Measurements from ENCODE around the gene IL1A. TPM values are rescaled to one million over a fixed set of nuclear protein-coding genes. Genes with fewer than 3 reads are reported as not detected.

IL1A gene
- total and polyA plus RNA-seq, 10 of the 15 experiments (the other 5 are each of a cell fraction or from before 2014, with no cell fraction given): 0.10 to 8.7 (median 6.9) TPM

DNA sequence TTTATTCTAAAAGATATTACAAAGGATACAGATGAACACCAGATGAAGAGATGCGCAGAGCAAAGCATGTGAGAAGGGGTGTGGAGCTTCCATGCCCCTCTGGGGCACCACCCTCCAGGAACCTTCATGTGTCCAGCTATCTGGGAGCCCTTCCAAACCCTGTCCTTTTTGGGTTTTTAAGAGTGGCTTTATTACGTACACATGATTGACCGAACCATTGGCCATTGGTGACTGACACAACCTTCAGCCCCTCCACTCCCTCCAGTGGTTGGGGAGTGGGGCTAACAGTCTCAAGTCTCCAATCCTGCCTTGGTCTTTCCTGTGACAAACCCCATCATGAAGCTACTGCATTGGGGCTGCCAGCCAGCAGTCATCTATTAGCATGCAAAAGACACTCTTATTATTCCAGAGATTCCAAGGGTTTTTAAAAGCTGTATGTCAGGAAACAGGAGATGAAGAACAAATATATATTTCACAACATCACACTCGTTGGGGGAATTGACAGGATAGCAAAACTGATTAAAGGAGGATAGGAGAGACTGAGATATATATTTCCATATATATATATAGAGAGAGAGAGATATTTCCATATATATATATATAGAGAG lies 32.9 kb upstream of the IL1A start:
- Histone ChIP-seq H3K9me3 (replicated peaks; ENCODE audit: control insufficient read depth, insufficient read depth, low read length) (no peaks in the 10 kb centered on the region), H3K9ac (ENCODE audit: control insufficient read depth, insufficient read depth, low read length) (no peak overlapping the region), H3K4me2 (ENCODE audit: control insufficient read depth, insufficient read depth) (no peak overlapping the region), H3K4me1 (ENCODE audit: control insufficient read depth, insufficient read depth, low read length) (peaks cover 12% of the 10 kb centered on the region), H4K20me1 (ENCODE audit: control insufficient read depth, insufficient read depth) (no peaks in the 10 kb centered on the region), H3K4me3 (no peak overlapping the region), H3K79me2 (ENCODE audit: control insufficient read depth, insufficient read depth, low read length) (no peaks in the 10 kb centered on the region), H3K27me3 (replicated peaks in 1 of 2; ENCODE audit: control insufficient read depth in 2 of 2, insufficient read depth in 2 of 2, low read length in 1 of 2) (no peaks in the 10 kb centered on the region), H2AFZ (ENCODE audit: control insufficient read depth, low read depth, low read length) (no peak overlapping the region), H3K36me3 (ENCODE audit: control insufficient read depth in 2 of 2, insufficient read depth in 2 of 2, low read length in 1 of 2) (no peaks in the 10 kb centered on the region), H3K27ac (ENCODE audit: control insufficient read depth, insufficient read depth) (no peak overlapping the region)
- FAIRE-seq: no peak
- ChIA-PET CTCF (interaction anchor here (0.6 to 1.5 kb wide), 4 partner anchors 11 to 68 kb away, joined by 3 to 7 read pairs (median 4); no protein-coding TSS in a partner anchor), POLR2A (interaction anchor here (0.8 to 1.5 kb wide), 4 partner anchors 19 to 61 kb away, joined by 3 to 5 read pairs (median 4); partner anchors contain the start of gene IL1B), SMC1A (ENCODE audit: uncharacterized antibody, unreplicated experiment) (interaction anchor here (1.1 to 1.9 kb wide), 4 partner anchors 21 to 68 kb away, joined by 3 to 7 read pairs (median 4); no protein-coding TSS in a partner anchor), RAD21 (ENCODE audit: unreplicated experiment) (interaction anchor here (1.0 kb wide), 1 partner anchor 125 kb away, joined by 3 read pairs; no protein-coding TSS in a partner anchor)
- BruUV-seq (replicated peaks): no TSS peak
- 72% methylated on average over 4 of the region's 4 CpGs for WGBS (ENCODE audit: insufficient coverage, insufficient replicate concordance, low lambda C conversion rate, missing lambda C conversion rate)
- no peak for DNase-seq (ENCODE audit: low read depth, low spot score)
- no peak for ATAC-seq
- in situ Hi-C loops (cut with MboI) (no loop called here), intact Hi-C loops (cut with micrococcal nuclease; ENCODE audit: unreplicated experiment) (no loop called here)
- no peak for TF ChIP-seq ETV6 (conservative IDR thresholded peaks at IDR 0.05 in 1 of 2, IDR thresholded peaks at IDR 0.05 in 1 of 2; ENCODE audit: borderline replicate concordance in 1 of 2, low read depth in 1 of 2)
- TF ChIP-seq, protein P1, sequence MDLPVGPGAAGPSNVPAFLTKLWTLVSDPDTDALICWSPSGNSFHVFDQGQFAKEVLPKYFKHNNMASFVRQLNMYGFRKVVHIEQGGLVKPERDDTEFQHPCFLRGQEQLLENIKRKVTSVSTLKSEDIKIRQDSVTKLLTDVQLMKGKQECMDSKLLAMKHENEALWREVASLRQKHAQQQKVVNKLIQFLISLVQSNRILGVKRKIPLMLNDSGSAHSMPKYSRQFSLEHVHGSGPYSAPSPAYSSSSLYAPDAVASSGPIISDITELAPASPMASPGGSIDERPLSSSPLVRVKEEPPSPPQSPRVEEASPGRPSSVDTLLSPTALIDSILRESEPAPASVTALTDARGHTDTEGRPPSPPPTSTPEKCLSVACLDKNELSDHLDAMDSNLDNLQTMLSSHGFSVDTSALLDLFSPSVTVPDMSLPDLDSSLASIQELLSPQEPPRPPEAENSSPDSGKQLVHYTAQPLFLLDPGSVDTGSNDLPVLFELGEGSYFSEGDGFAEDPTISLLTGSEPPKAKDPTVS (IDR thresholded peaks at IDR 0.05; ENCODE audit: low read depth, low read length): no peak
- TF ChIP-seq PAX5 (IDR thresholded peaks at IDR 0.05; ENCODE audit: borderline replicate concordance, low read depth, low read length): no peak
- no peak for TF ChIP-seq CHD4 (IDR thresholded peaks at IDR 0.05)
- TF ChIP-seq IKZF2 (IDR thresholded peaks at IDR 0.05): no peak
- TF ChIP-seq ATF3 (IDR thresholded peaks at IDR 0.05; ENCODE audit: borderline replicate concordance, extremely low read depth, low read depth, low read length): no peak
- no peak for TF ChIP-seq MXI1 (IDR thresholded peaks at IDR 0.05; ENCODE audit: low read depth, low read length)
- TF ChIP-seq, protein P2, sequence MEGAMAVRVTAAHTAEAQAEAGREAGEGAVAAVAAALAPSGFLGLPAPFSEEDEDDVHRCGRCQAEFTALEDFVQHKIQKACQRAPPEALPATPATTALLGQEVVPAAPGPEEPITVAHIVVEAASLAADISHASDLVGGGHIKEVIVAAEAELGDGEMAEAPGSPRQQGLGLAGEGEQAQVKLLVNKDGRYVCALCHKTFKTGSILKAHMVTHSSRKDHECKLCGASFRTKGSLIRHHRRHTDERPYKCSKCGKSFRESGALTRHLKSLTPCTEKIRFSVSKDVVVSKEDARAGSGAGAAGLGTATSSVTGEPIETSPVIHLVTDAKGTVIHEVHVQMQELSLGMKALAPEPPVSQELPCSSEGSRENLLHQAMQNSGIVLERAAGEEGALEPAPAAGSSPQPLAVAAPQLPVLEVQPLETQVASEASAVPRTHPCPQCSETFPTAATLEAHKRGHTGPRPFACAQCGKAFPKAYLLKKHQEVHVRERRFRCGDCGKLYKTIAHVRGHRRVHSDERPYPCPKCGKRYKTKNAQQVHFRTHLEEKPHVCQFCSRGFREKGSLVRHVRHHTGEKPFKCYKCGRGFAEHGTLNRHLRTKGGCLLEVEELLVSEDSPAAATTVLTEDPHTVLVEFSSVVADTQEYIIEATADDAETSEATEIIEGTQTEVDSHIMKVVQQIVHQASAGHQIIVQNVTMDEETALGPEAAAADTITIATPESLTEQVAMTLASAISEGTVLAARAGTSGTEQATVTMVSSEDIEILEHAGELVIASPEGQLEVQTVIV (IDR thresholded peaks at IDR 0.05; ENCODE audit: borderline replicate concordance, partially characterized antibody): no peak
- TF ChIP-seq SMAD1 (IDR thresholded peaks at IDR 0.05; ENCODE audit: low read depth, partially characterized antibody): no peak
- no peak for TF ChIP-seq ZNF24 (IDR thresholded peaks at IDR 0.05)
- TF ChIP-seq, protein P3, sequence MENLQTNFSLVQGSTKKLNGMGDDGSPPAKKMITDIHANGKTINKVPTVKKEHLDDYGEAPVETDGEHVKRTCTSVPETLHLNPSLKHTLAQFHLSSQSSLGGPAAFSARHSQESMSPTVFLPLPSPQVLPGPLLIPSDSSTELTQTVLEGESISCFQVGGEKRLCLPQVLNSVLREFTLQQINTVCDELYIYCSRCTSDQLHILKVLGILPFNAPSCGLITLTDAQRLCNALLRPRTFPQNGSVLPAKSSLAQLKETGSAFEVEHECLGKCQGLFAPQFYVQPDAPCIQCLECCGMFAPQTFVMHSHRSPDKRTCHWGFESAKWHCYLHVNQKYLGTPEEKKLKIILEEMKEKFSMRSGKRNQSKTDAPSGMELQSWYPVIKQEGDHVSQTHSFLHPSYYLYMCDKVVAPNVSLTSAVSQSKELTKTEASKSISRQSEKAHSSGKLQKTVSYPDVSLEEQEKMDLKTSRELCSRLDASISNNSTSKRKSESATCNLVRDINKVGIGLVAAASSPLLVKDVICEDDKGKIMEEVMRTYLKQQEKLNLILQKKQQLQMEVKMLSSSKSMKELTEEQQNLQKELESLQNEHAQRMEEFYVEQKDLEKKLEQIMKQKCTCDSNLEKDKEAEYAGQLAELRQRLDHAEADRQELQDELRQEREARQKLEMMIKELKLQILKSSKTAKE (IDR thresholded peaks at IDR 0.05; ENCODE audit: low read depth, poor library complexity, severe bottlenecking): no peak
- no peak for TF ChIP-seq POU2F2 (IDR thresholded peaks at IDR 0.05; ENCODE audit: borderline replicate concordance, low read depth, low read length)
- no peak for TF ChIP-seq MEF2A (IDR thresholded peaks at IDR 0.05; ENCODE audit: insufficient read depth, low read depth, low read length)
- TF ChIP-seq RBBP5 (conservative IDR thresholded peaks at IDR 0.05): no peak
- TF ChIP-seq ATF7 (IDR thresholded peaks at IDR 0.05; ENCODE audit: low read depth): no peak
- no peak for TF ChIP-seq NR2C1 (IDR thresholded peaks at IDR 0.05)

Data from GM12878 (cell line).